HG02885 (cell line): ENCODE results near the gene ZNF775.

ENCODE experiments used
- ATAC-seq: cut with Tn5 transposase; IDR thresholded peaks from one replicate; pipeline ENCODE4 v1.9.1; 2021; ENCODE audit warnings: mild to moderate bottlenecking; ENCODE audit not compliant: unreplicated experiment, poor library complexity

ZNF775 gene

DNA sequence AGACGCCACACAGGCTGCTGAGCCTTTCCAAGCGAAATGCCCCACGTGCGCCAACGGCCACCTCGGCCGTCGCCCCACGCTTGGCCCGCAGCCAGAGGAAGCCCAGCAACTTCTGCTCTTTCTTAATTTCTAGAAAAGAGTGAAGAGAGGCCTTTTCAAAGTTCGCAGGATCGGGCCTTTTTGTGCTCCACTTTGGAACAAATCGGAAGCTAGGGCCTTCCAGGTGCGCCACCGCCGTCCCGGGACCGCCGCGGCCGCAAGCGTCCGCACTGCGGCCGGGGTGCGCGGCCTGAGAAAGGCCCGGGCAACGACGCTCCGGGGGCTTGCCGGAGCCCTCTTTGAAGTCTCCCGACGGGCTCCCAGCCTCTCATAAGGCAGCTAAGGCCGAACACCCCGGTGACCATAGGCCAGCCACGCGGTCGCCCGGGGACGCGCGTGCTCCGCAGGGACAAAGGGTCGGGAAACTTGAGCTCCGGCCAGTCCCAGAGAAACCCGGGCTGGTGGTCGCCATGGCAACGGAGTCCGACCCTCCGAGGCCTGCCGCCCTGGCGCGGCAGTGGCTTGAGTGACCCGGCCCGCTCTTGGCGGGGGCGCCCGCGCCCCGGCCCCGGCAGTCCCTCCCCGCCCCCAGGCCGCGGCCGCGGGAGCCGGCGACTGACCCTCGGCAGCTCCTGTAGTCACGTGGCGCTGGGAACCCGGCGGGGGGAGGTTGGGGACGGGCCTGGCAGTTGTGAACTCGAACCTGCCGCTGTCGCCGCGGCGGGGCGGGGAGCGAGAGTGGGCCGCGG, 10.8 kb upstream of the ZNF775 start, which contains the start of gene REPIN1:
REPIN1 (plus strand) TSS at position 727 of the 788 bp plus-strand sequence. CDS start 890 bp downstream, outside the sequence.
- ATAC-seq: peak; percentile 74

DNA sequence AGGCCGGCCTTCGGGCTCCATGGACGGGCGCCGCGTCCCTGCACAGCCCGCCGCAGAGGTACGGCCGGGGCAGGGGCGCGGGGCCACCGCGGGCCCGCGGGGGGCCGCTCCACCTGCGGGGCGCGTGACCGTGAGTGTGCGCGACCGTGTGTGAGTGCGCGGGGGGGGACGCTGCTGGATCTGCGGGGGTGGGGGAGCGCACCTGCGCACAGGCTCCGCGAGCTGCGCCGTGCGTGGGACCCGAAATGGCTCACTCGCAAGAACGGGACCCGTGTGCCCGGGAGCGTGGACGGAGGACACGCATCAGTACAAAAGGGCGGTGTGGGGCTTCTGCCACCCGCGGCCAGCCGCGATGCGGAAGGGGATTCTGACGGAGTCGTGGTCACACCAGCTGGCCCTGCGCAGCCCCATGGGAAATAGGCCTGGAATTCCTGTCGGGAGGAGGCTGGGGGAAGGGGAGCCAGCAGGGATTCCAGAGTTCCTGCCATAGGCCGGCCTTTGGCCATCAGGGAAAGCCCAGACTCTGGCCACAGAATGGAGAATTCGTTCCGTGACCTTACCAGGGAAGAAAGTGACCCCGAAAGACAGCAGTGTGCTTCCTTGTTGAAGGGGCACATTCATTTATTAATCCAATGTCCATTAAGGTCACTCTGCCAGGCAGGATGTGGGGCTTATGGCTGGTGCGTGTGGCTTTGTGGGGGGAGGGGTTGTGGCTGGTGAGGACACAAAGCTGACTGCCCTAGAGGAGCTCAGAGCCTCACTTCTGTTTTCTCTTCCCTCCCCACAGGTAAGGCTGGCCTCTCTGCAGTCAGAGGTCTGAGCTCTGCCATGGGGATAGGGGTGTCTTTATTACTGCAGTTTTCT, 10.0 kb upstream of the ZNF775 start:
- ATAC-seq: peak; percentile 44

DNA sequence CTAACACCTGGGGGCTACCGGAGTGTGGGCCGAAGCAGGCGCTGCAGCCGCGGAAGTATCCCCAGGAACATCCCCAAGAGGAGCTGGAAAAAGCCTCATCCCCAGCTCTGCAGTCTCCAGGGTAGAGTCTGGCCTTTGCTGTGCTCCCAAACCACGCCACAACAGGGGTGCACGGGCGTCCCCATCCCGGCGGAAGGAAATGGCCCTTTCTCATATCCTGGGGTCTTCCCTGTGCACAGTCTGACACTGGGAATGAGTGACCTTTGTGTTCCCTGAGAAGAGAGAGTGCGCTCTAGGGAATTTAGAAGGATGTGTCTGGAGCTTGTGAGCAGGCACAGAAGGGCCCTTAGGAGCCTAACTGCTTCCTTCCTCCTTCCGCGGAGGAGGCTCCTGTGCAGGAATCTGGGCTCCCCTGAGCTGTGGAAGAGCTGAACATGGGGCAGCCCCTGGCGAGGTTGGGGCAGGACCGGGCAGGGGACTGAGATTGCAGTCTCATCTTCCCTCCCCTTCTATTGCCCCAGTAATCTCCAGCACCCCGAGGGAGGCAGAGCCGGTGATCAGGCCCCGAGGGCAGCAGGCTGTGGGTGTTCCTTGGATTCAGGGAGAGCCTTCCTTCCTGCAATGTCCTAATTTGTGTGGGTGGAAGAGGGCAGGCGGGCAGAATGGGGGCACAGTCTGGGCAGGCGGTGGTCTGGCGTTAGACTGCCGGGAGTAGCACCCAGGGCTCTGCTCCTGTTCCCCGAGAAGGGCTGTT, 9.2 kb upstream of the ZNF775 start:
- ATAC-seq: no peak

DNA sequence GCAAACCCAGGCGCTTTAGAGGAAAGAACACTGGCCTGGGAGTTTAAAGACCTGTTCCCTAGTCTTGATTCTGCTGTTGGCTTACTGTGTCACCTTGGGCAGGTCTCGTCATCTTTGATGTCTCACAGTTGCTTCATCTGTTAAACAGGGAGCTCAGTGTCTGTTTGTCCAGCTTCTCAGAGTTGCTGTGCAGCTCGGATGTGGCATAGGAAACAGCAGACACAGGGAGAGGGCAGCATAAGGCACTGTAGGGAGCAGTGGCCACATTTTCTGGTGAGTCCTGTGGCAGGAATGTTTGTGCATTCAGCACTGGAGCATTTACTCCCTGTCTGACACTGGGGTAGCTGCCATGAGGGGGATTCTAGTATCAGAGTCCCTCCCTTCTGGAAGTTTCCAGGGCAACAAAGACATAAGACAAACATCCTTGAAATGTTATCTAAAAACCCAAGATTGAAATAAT, 8.5 kb upstream of the ZNF775 start:
- no peak for ATAC-seq

DNA sequence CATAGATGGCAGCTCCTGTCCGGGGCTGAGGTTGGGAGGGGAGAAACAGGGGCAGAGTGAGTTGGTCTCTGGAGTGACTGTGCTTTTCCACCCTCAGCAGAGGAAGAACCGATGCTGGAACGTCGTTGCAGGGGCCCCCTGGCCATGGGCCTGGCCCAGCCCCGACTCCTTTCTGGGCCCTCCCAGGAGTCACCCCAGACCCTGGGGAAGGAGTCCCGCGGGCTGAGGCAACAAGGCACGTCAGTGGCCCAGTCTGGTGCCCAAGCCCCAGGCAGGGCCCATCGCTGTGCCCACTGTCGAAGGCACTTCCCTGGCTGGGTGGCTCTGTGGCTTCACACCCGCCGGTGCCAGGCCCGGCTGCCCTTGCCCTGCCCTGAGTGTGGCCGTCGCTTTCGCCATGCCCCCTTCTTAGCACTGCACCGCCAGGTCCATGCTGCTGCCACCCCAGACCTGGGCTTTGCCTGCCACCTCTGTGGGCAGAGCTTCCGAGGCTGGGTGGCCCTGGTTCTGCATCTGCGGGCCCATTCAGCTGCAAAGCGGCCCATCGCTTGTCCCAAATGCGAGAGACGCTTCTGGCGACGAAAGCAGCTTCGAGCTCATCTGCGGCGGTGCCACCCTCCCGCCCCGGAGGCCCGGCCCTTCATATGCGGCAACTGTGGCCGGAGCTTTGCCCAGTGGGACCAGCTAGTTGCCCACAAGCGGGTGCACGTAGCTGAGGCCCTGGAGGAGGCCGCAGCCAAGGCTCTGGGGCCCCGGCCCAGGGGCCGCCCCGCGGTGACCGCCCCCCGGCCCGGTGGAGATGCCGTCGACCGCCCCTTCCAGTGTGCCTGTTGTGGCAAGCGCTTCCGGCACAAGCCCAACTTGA, 7.8 kb upstream of the ZNF775 start:
- ATAC-seq: no peak

DNA sequence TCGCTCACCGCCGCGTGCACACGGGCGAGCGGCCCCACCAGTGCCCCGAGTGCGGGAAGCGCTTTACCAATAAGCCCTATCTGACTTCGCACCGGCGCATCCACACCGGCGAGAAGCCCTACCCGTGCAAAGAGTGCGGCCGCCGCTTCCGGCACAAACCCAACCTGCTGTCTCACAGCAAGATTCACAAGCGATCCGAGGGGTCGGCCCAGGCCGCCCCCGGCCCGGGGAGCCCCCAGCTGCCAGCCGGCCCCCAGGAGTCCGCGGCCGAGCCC, 7.2 kb upstream of the ZNF775 start:
- ATAC-seq: no peak

DNA sequence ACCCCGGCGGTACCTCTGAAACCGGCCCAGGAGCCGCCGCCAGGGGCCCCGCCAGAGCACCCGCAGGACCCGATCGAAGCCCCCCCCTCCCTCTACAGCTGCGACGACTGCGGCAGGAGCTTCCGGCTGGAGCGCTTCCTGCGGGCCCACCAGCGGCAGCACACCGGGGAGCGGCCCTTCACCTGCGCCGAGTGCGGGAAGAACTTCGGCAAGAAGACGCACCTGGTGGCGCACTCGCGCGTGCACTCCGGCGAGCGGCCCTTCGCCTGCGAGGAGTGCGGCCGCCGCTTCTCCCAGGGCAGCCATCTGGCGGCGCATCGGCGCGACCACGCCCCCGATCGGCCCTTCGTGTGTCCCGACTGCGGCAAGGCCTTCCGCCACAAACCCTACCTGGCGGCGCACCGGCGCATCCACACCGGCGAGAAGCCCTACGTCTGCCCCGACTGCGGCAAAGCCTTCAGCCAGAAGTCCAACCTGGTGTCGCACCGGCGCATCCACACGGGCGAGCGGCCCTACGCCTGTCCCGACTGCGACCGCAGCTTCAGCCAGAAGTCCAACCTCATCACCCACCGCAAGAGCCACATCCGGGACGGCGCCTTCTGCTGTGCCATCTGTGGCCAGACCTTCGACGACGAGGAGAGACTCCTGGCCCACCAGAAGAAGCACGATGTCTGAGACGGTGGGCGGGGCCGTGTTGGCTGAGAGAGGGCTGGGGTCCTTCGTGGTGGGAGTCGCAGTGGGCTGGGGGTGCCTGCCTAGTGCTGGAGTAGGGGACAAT, 6.7 kb upstream of the ZNF775 start:
- ATAC-seq: no peak

DNA sequence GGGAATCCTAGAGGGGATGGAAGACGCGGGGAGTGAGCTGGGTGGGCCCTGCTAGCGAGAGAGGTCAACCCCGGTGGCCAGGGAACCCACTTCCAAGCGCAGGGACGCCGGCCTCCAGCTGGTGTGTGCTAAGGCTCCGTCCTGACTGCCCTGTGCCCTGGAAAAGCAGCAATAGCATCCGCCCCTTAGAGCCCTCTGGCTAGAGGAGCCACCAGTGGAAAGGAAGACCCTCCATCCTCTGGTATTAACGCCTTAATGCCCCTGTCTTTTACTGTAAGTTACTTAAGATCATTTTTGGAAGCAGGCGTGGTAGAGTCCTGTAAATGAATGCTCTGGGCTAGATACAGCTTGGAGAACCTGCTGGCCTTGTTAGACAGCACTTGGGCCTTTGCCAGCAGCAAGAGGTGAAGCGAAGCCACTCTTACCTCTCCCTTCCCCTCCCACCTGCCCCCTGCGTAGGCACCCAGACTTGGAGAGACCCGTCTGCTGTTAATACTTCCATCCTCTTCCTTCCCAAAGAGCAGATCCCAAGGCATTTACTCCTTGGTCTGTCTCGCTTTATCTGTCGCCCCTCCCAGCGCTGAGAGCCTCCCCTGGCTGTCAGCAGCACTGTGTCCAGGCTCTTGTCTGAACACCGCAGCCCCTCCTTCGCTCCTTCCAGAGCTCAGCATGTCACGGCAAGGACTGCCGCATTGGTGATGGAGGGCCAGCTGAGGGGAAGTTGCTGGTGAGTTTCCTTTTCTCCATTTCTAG, 5.9 kb upstream of the ZNF775 start:
- no peak for ATAC-seq

DNA sequence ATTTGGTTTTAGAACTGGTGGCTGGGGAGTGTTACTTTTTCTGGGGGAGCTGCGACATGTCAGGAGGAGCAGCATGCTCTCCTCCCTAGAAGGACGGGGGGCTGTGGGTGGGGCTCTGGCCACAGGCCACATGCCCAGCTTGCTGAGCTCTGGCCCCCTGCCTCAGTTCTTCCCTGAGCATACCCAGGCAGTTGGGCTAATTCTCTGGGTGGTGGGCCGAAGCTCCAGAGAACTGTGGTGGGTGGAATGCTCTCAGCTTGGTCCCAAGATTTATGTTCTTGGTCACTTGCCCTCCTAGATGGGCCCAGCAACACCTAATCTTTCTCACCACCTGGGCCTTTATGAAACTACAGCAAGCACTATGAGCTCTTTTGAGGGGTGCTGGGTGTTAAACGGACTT, 5.1 kb upstream of the ZNF775 start:
- ATAC-seq: no peak

DNA sequence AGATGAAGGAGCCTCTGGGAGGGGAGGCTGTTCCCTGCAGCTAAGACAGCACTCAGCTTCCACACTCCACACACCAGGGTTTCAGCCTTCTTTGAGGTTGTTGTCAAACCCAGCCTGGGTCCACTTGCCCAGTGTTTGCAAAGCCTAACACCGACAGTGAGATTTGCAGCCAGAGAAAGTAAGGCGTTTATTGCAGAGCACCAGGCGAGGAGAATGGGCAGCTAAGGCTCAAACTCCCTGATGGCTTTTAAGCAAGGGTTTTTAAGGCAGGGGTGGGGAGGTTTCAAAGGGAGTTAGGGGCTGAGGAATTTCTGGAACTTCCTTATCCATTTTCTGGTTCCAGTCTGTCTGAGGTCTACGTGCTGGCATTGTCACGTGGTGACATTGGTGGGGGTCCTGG, 4.7 kb upstream of the ZNF775 start:
- no peak for ATAC-seq

DNA sequence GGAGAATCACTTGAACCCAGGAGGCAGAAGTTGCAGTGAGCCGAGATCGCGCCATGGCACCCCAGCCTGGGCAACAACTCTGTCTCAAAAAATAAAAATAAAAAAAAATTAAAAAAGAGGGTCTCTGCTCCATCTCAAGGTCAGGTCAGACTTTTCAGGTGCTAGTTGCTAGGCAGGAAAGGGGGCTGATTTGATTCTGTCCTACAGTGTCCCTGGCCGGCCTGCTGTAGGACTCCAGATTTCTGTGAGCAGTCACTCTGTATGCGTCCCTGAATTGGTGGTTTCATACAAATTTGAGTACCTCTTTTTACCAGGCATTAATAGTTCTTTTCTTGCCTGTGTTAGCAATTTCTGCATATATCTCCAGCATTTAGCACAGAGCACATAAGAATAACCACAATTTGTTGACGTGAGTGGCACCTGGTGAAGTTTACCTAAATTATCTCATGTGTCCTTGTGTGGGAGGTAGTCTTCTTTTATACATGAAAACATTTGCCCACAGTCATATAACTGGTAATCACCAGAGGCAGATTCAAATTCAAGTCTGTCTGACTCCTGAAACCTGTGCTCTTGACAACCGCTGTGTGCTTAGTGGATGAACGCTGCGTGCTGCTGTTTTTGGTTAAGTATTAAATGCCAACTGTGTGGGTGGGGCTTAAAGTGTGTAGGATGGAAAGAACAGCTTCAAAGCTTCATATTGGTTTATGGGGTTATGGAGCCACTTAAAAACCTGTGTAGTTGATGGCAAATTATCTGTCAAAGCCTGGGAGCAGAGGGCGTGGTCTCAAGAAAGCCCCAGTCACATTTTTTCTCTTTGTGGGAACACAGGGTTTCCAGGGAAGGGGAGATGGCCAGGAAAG, 3.2 kb upstream of the ZNF775 start:
- peak; percentile 20 for ATAC-seq

DNA sequence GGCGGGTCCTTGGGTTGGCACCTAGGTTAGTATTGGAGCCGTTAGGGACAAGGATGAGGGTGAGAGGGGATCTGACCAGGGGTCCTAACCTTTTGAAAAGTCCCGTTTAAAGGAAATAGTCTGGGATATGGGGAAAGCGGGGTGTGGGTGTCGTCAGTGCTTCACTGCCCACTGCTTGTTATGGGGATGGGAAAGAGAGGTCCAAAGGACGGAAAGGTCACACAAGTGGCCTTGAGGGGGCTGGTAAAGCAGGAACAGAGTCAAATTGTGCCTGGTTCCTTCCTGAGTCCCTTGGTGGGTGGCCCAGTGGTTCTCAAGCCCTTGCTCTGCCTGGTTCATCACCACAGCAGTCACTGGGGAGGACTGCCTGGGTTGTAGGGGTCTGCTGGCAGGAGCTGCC, 2.6 kb upstream of the ZNF775 start:
- no peak for ATAC-seq

DNA sequence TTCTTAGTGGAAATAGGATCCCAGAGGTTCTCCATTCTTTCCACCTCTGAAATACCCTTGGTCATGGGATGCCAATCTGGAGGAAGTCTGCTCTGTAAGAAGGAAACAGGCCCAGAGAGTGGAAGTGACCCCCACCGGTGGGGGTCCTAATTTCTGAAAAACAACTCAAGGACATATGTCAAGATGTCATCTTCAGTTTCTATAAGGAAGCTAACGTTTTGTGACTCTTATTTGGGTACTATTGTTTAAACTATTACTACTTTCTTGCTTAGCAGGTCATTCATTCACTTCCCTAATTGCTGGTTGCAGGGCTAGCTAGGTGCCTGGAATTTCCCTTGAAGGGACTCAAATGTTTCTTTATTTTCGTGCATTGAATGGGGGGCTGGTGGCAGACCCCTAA, 1.9 kb upstream of the ZNF775 start:
- no peak for ATAC-seq

DNA sequence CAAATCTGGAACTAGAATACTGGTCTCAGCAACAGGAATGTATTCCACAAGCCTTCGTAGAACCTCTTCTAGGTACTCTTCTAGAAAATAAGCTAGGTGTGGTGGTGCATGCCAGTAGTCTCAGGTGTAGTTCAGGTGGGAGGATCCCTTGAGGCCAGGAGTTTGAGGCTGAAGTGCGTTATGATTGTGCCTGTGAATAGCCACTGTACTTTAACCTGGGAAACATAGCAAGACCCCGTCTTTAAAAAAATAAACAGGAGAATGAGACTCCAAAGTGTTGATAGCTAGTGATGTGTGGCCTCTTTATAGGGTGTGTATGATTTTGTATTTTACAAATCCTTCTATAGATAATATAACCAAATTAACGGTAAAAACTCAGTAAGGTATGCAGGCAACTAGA, 1.5 kb upstream of the ZNF775 start:
- no peak for ATAC-seq

DNA sequence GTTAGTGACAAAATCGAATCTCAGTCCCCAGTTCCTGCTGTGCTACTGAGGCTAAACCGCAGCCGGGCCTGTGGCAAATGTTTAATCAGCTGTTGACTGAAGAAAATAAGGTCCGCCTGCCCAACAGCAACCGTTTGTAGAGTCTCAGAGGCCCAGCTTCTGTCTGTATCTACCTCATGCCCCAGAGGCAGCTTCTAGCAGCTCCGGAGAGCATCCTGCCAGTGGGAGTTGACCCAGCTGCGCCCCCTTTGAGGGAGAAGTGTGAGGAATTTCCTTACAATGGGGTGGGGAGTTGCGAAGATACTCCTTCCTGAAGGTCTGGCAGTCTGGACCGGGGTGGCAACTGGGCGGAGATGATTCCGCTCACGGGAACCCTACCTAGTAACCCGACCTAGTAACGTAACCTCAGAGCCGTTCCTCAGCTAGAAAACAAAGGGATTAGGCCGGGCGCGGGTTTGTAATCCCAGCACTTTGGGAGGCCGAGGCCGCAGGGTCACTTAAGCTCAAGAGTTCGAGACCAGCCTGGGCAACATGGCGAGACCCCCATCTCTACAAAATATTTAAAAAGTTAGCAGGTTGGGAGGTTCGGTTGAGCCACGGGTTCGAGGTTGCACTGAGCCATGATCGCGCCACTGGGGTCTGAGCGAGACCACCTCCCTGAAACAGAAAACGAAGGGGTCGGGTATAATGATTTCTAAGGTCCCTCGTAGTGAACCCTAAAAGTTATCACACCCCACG, 846 bp upstream of the ZNF775 start:
- no peak for ATAC-seq

DNA sequence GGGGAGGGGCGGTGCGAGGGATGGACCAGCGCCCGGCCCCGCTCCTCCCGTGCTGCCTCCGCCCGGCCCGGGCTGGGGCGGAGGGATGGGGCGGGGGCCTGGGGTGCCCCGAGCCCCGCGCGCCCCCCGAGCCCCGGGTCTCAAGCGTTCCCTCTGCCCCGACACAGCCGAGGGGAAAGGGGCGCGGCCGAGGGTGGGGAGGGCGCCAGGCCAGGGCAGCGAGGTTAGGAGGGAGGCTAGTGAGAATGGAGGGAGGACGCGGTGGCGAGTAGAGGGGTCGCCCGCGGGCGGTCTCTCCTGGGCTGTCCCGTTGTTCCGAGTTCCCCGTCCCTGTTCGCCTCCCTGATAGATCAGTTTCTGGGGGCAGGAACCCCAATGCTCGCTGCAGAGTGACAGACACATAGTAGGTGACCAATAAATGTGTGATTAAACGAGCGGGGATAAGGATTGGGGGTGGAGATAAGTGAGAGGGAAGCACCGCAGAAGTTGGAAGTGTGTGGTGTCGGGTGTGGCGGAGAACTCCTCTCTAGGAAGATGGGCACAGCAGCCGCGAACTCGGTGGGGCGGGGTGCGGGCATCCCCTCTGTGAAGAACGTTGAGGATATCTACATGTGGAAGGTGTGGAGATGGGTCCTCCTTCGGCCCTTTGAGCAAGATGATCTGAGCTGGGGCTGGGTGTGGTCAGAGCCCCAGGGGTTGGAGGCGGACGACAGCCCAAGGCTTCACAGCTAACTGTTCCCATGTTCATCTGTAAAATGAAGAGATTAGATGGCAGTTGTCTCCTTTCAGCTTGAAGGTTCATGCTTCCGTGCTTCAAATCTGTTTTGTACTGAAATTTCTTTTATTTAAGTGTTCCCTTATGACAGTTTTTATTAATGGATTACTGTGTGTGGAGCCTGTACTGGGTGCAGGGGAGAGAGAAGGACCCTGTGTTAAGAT, 580 bp downstream of the ZNF775 start:
- peak; percentile 26 for ATAC-seq
